Thymus (tissue), 11 donors: ENCODE measurements around the gene L3MBTL3. TPM values are rescaled to one million over a fixed set of nuclear protein-coding genes. Genes with fewer than 3 reads are reported as not detected.
A peak's percentile ranks its signal among the peaks of the same experiment; 100 is the strongest.
"Not testable (repeated sequence)": the region's sequence is repeated elsewhere in the genome, so short reads cannot be mapped to it uniquely, and the experiment has no call there.

ENCODE experiments used
- DNase-seq, 9 donors: peaks; one replicate each; pipeline ENCODE4 v3.0.0-alpha.2; 2013; ENCODE audit warnings: low spot score in 9 of 9, low read depth in 6 of 9, missing footprints in 1 of 9
- H3K27ac ChIP-seq, 2 donors: one replicate each; pipeline ENCODE4 v1.5.1; 2013; ENCODE audit warnings: control low read depth in 1 of 2, low read depth in 1 of 2, low read length in 1 of 2, mild to moderate bottlenecking in 1 of 2, moderate library complexity in 1 of 2
- H3K27me3 ChIP-seq, 2 donors: one replicate each; pipeline ENCODE4 v1.5.1; 2013; ENCODE audit warnings: low read length in 1 of 2; ENCODE audit not compliant: control insufficient read depth in 2 of 2, insufficient read depth in 1 of 2
- H3K36me3 ChIP-seq, 2 donors: one replicate each; pipeline ENCODE4 v1.5.1; 2013; ENCODE audit warnings: low read length in 1 of 2, mild to moderate bottlenecking in 1 of 2, moderate library complexity in 1 of 2; ENCODE audit not compliant: control insufficient read depth in 2 of 2, insufficient read depth in 2 of 2
- H3K4me1 ChIP-seq, 2 donors: one replicate each; pipeline ENCODE4 v1.5.1; 2013; ENCODE audit warnings: low read length in 2 of 2; ENCODE audit not compliant: control insufficient read depth in 2 of 2, insufficient read depth in 2 of 2
- H3K4me3 ChIP-seq, 2 donors: one replicate each; pipeline ENCODE4 v1.5.1; 2013; ENCODE audit warnings: low read length in 2 of 2, control low read depth in 1 of 2, mild to moderate bottlenecking in 1 of 2
- H3K9me3 ChIP-seq, 2 donors: one replicate each; pipeline ENCODE4 v1.5.1; 2013; ENCODE audit warnings: low read length in 1 of 2, mild to moderate bottlenecking in 1 of 2; ENCODE audit not compliant: control insufficient read depth in 2 of 2, insufficient read depth in 1 of 2
- WGBS: extraction: QIAGEN DNeasy Blood & Tissue Kit; methylation state at CpG from one replicate; pipeline ENCODE4 v1.1.7; 2013; 5-methylcytosine and 5-hydroxymethylcytosine counted together
- polyA plus RNA-seq: library from polyadenylated mRNA; stranded (reverse); fragments of 200-250 nt; gene quantifications from one replicate; pipeline ENCODE4 v1.2.3, GENCODE V29; 2013
- total RNA-seq: library from RNA; stranded (reverse); fragments of 120-200 nt; gene quantifications from one replicate; pipeline ENCODE4 v1.2.4, GENCODE V29; 2013
- donor health status: healthy.

L3MBTL3 gene
- total and polyA plus RNA-seq, 2 donors = 8.2 to 12.7 TPM

DNA sequence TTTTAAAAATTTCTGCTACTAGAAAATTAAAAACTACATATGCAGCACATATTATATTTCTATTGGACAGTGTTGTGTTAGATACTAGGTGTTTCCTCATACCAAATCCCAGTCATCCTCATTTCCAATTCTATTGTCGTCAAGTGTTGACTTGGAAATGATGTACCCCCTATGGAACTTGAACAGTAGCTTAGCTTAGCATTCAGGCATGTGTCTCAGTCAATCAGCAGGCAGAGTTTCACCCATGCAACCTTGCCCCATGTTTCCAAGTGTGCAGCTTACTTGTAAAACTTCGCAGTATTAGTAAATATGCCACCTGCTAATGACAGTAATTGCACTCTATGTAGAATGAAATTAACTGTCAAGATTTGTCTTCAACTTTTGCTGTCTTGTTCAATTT, 144.9 kb downstream of the L3MBTL3 start:
- no peaks in the 10 kb centered on the region for H3K4me1 ChIP-seq
- 99% methylated on average over 2 of the region's 2 CpGs for WGBS

GRCh38 chr6:130164251-130164650, 145.9 kb downstream of the L3MBTL3 start:
- 74% methylated on average over 4 of the region's 4 CpGs for WGBS

More for the DNA sequence above, 144.9 kb downstream of the L3MBTL3 start:
- H3K4me3 ChIP-seq = no peak overlapping the region
- no peak overlapping the region for H3K27ac ChIP-seq
- H3K36me3 ChIP-seq = no peaks in the 10 kb centered on the region
- H3K27me3 ChIP-seq = no peaks in the 10 kb centered on the region
- DNase-seq = no peak
- H3K9me3 ChIP-seq = no peaks in the 10 kb centered on the region

GRCh38 chr6:130167655-130168054, 149.3 kb downstream of the L3MBTL3 start:
- 94% methylated on average over 5 of the region's 5 CpGs for WGBS
- no peak for DNase-seq
- H3K36me3 ChIP-seq = no peaks in the 10 kb centered on the region

More at GRCh38 chr6:130164251-130164650, 145.9 kb downstream of the L3MBTL3 start:
- Histone ChIP-seq H3K27ac (no peak overlapping the region), H3K4me1 (no peaks in the 10 kb centered on the region), H3K27me3 (no peaks in the 10 kb centered on the region), H3K9me3 (no peaks in the 10 kb centered on the region), H3K4me3 (no peak overlapping the region), H3K36me3 (no peaks in the 10 kb centered on the region)
- no peak for DNase-seq

DNA sequence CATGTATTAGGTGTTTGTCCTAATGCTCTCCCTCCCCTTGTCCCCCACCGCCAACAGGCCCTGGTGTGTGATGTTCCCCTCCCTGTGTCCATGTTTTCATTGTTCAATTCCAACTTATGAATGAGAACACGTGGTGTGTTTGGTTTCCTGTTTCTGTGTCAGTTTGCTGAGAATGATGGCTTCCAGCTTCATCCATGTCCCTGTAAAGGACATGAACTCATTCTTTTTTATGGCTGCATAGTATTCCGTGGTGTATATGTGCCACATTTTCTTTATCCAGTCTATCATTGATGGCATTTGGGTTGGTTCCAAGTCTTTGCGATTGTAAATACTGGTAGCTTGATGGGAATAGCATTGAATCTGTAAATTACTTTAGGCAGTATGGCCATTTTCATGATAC, 151.8 kb downstream of the L3MBTL3 start:
- not testable (repeated sequence) for H3K4me3 ChIP-seq, H3K4me1 ChIP-seq, H3K9me3 ChIP-seq, H3K36me3 ChIP-seq, H3K27ac ChIP-seq, H3K27me3 ChIP-seq, DNase-seq
- 95% methylated on average over 4 of the region's 4 CpGs for WGBS

More at GRCh38 chr6:130167655-130168054, 149.3 kb downstream of the L3MBTL3 start:
- Histone ChIP-seq H3K27ac (no peak overlapping the region), H3K4me3 (no peak overlapping the region), H3K27me3 (no peaks in the 10 kb centered on the region), H3K4me1 (no peaks in the 10 kb centered on the region), H3K9me3 (no peaks in the 10 kb centered on the region)

- H3K27ac ChIP-seq, H3K9me3 ChIP-seq, H3K27me3 ChIP-seq, DNase-seq, H3K36me3 ChIP-seq, H3K4me3 ChIP-seq, H3K4me1 ChIP-seq: not testable (repeated sequence)
- WGBS = 95% methylated on average over 4 of the region's 4 CpGs
Observed at GRCh38 chr6:130173377-130174004, 155.1 kb downstream of the L3MBTL3 start.

- Histone ChIP-seq H3K4me3 (no peak overlapping the region), H3K9me3 (no peaks in the 10 kb centered on the region), H3K4me1 (no peaks in the 10 kb centered on the region), H3K27me3 (no peaks in the 10 kb centered on the region), H3K27ac (no peak overlapping the region), H3K36me3 (peaks cover 0 to 3% of the 10 kb centered on the region in 2 donors)
- DNase-seq = no peak
- WGBS = 100% methylated on average over 1 of the region's 1 CpG
Observed at GRCh38 chr6:130176378-130176777, 158.0 kb downstream of the L3MBTL3 start.

GRCh38 chr6:130178692-130179091, 160.3 kb downstream of the L3MBTL3 start:
- Histone ChIP-seq H3K27ac (no peak overlapping the region), H3K4me1 (peaks cover 0 to 3% of the 10 kb centered on the region in 2 donors), H3K36me3 (peaks cover 0 to 4% of the 10 kb centered on the region in 2 donors), H3K9me3 (no peaks in the 10 kb centered on the region), H3K4me3 (no peak overlapping the region), H3K27me3 (no peaks in the 10 kb centered on the region)
- no peak for DNase-seq
- 89% methylated on average over 1 of the region's 1 CpG for WGBS

GRCh38 chr6:130182466-130182865, 164.1 kb downstream of the L3MBTL3 start:
- Histone ChIP-seq H3K4me3 (no peak overlapping the region), H3K36me3 (peaks cover 0 to 4% of the 10 kb centered on the region in 2 donors), H3K4me1 (peaks cover 0 to 3% of the 10 kb centered on the region in 2 donors), H3K27me3 (no peaks in the 10 kb centered on the region), H3K27ac (no peak overlapping the region), H3K9me3 (no peaks in the 10 kb centered on the region)
- DNase-seq = no peak

DNA sequence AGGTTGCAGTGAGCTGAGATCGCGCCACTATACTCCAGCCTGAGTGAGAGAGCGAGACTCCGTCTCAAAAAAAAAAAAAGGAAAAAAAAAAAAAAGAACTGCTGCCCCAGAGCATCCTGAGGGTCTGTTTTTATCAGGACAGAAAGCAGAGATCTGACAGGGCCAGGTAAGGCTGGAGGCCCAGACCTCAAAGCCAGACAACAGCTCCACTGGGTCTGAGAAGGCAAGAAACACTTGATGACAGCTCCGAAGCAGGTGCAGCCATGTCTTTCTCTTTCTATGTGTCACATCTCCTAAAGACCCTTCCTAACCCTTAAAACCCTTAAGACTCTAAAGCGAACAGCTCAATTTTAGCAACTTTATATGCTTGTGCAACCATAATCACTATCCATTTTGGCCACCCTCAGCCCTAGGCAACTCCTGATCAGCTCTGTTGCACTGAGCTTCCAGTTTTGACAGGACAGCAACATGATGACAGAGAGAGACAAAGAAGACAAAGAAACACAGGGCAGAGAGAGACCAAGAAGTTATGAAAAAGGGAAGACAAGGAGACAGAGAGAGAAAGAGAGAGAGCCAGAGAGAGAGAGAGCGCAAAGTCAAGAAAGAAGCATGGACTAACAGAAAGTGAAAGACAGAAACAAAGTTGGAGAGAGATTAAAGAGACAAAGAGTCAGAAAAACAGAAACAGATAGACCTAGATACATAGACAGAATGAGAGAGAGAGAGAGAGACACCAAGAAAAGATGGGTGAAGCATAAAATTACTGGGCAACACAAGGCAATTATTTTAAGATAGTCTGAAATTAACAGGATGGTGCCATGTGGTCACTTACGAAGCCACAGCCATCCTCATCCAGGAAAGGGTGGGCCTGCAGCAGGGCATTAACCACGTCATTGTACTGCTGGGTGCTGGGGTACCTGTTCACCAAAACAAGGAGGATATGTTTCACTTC, 165.2 kb downstream of the L3MBTL3 start:
- peaks cover 0 to 3% of the 10 kb centered on the region in 2 donors for H3K4me1 ChIP-seq
- no peak overlapping the region for H3K27ac ChIP-seq
- no peaks in the 10 kb centered on the region for H3K27me3 ChIP-seq
- 82% methylated on average over 9 of the region's 9 CpGs for WGBS
- H3K9me3 ChIP-seq = no peaks in the 10 kb centered on the region
- H3K4me3 ChIP-seq = no peak overlapping the region
- peaks cover 0 to 4% of the 10 kb centered on the region in 2 donors for H3K36me3 ChIP-seq
- DNase-seq = peak in 1 of 9 donors; percentile 31
